Mesothelial cell of epicardium (in vitro differentiated cells): ENCODE measurements around the gene B4GAT1. TPM values are rescaled to one million over a fixed set of nuclear protein-coding genes. Genes with fewer than 3 reads are reported as not detected.
A peak's percentile ranks its signal among the peaks of the same experiment; 100 is the strongest.
"Not testable (repeated sequence)": the region's sequence is repeated elsewhere in the genome, so short reads cannot be mapped to it uniquely, and the experiment has no call there.

Experiments
- DNase-seq, 2 experiments: peaks; one replicate each; pipeline ENCODE4 v3.0.0; 2021; ENCODE audit warnings: low spot score in 2 of 2; ENCODE audit not compliant: unreplicated experiment in 2 of 2
- H3K27ac Mint-ChIP-seq: 2 replicates; pipeline ENCODE4 v1.8.0; 2021; ENCODE audit warnings: mixed read lengths
- H3K27me3 Mint-ChIP-seq: 2 replicates; pipeline ENCODE4 v1.8.0; 2021; ENCODE audit warnings: low read depth, mixed read lengths
- H3K36me3 Mint-ChIP-seq: 2 replicates; pipeline ENCODE4 v1.8.0; 2021; ENCODE audit warnings: mixed read lengths
- H3K4me1 Mint-ChIP-seq: 2 replicates; pipeline ENCODE4 v1.8.0; 2021; ENCODE audit warnings: mixed read lengths
- H3K4me3 Mint-ChIP-seq: 2 replicates; pipeline ENCODE4 v1.8.0; 2021; ENCODE audit warnings: mild to moderate bottlenecking, moderate library complexity, mixed read lengths
- H3K9me3 Mint-ChIP-seq: 2 replicates; pipeline ENCODE4 v1.8.0; 2021; ENCODE audit warnings: mixed read lengths
- total RNA-seq: library from RNA; stranded (reverse); gene quantifications from 3 replicates; pipeline ENCODE4 v1.2.1, GENCODE V29; 2021
- TF ChIP-seq, protein P1 (sequence below): fragments of 200-600 bp; sonication (generic); IDR thresholded peaks from one replicate; pipeline ENCODE4 v1.5.0; 2021; ENCODE audit warnings: antibody characterized with exemption; ENCODE audit not compliant: unreplicated experiment

Gene B4GAT1
- total RNA-seq, 1 donor from 2014 or later, result 30.2 TPM

DNA sequence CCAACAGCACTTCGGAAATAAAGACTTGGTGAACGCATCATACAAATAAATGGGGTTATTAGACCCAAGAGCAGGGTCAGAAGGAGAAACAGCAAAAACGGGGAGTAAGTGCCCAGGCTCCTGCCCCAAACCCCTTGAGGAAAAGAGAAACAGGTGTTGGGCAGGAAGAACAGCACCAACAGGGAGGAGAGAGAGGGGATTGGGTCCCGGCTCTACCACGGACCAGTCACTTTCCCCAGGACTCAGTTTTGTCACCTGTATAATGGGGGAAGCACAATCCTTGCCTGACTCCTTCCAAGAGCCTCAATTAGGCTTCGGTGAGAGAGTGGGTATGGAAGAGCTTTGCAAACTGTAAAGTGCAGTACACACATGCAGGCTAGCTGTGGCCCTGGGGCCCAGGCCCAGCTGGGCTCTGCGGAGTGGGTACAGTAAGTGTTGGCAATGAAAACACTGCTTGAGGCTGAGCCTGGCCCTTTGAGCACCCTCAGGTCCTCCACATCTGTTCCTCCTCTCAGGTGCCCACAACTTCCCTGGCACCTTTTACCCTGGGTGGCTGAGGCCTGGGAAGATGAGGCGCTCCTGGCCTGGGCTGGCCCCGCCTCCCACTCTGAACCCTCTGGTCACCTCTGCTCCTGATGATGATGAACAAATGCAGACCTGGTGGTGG is 15.2 kb upstream of the B4GAT1 start:
- TF ChIP-seq, protein P1, sequence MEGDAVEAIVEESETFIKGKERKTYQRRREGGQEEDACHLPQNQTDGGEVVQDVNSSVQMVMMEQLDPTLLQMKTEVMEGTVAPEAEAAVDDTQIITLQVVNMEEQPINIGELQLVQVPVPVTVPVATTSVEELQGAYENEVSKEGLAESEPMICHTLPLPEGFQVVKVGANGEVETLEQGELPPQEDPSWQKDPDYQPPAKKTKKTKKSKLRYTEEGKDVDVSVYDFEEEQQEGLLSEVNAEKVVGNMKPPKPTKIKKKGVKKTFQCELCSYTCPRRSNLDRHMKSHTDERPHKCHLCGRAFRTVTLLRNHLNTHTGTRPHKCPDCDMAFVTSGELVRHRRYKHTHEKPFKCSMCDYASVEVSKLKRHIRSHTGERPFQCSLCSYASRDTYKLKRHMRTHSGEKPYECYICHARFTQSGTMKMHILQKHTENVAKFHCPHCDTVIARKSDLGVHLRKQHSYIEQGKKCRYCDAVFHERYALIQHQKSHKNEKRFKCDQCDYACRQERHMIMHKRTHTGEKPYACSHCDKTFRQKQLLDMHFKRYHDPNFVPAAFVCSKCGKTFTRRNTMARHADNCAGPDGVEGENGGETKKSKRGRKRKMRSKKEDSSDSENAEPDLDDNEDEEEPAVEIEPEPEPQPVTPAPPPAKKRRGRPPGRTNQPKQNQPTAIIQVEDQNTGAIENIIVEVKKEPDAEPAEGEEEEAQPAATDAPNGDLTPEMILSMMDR, result no peak

DNA sequence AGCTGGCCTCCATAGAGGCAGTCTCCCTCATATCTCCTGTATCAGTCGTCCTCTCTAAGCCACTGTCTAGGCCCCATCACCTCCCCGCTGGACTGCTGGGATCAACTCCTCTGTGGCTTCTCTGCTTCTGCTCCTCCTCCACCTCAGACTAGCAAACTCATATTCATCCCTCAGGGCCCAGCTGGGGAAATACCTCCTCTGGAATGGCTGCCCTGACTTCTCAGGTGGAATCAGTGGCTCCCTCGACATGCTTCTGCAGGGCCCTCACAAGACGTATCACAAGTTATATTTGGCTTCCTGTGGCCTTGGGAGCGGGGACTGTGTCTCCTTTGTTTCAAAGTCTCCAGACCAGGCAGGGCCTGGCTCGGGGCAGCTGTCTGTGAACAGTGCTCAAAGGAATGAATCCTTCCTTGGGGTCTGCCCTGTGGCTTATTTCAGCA is 14.1 kb upstream of the B4GAT1 start:
- Mint-ChIP-seq H3K4me3 (no peak overlapping the region), H3K27me3 (no peaks in the 10 kb centered on the region), H3K36me3 (peaks cover 10% of the 10 kb centered on the region), H3K27ac (peak overlapping the region; percentile 78), H3K4me1 (no peaks in the 10 kb centered on the region), H3K9me3 (no peaks in the 10 kb centered on the region)
- no peak for DNase-seq
- TF ChIP-seq, protein P1, result no peak

More for the DNA sequence above, 15.2 kb upstream of the B4GAT1 start:
- Mint-ChIP-seq H3K27ac (no peak overlapping the region), H3K9me3 (no peaks in the 10 kb centered on the region), H3K36me3 (peaks cover 10% of the 10 kb centered on the region), H3K4me3 (no peak overlapping the region), H3K27me3 (no peaks in the 10 kb centered on the region), H3K4me1 (no peaks in the 10 kb centered on the region)
- DNase-seq, result no peak

DNA sequence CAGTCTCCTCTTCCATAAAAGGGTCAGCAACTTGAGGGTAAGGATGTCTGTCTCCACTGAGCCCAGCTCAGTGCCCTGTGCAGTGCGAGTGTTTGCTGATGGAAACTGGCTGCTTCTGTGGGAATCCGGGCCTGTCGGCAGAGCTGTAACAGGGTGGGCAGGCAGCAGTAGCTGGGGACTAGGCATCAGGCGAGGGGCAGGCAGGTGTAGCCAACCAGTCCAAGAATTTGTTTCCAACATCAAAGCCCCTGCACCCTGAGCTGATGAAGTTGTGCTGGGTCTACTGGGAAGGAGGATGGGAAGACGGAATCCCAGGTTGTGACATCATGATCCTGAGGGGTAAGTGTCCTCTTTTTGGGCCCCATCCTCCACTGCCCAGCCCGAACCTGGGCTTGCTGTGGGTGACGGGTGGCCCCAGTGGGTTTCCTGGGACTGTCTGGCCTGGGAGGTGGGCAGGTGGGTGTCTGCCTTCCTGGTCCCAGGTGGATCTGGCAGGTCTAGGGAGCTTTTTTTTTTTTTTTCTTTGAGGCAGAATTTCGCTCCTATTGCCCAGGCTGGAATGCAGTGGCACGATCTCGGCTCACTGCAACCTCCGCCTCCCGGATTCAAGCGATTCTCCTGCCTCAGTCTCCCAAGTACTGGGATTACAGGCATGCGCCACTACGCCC is 13.1 kb upstream of the B4GAT1 start:
- H3K27me3 Mint-ChIP-seq, result no peaks in the 10 kb centered on the region
- TF ChIP-seq, protein P1, result no peak
- no peak for DNase-seq
- no peak overlapping the region for H3K4me3 Mint-ChIP-seq
- no peaks in the 10 kb centered on the region for H3K4me1 Mint-ChIP-seq
- no peaks in the 10 kb centered on the region for H3K9me3 Mint-ChIP-seq
- peaks cover 15% of the 10 kb centered on the region for H3K36me3 Mint-ChIP-seq
- H3K27ac Mint-ChIP-seq, result no peak overlapping the region

DNA sequence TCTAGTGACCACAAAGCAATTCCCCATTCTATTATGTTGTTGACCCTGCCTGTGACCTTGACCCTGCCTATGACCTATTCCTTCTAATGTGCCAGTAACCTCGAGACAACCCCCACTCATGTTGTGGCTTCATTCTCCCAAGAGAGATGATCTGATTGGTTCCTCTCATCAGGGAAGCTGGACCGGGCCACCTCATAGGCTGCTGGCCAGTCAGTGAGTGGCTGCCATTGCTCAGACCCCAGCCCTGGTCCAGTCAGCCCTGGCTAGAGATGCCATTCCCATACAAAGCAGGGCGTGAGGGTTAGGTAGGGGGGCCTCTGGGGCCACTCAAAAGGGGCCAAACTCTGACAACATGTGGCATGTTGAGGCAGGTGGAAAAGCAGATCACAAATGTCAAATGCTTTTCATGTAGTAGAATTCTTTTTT is 12.2 kb upstream of the B4GAT1 start:
- H3K27ac Mint-ChIP-seq, result peak overlapping the region; percentile 13
- peaks cover 12% of the 10 kb centered on the region for H3K36me3 Mint-ChIP-seq

DNA sequence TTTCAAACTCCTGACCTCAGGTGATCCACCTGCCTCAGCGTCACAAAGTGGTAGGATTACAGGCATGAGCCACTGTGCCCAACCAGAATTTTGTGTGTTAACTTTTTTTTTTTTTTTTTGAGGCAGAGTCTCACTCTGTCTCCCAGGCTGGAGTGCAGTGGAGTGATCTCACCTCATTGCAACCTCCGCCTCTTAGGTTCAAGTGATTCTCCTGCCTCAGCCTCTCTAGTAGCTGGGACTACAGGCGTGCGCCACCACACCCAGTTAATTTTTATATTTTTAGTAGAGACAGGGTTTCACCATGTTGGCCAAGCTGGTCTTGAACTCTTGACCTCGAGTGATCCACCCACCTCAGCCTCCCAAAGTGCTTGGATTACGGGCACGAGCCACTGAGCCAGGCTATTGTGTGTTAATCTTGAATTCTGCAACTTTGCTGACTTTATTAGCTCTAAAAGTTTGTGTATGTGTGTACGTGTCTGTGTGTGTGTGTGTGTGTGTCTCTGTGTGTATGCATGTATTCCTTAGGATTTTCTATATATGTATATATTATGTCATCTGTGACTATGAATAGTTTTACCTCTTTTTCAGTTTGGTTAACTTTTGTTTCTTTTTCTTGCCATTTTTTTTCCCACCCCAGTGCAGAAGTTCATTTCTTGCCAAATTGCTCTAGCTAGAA is 3.3 kb upstream of the B4GAT1 start:
- H3K36me3 Mint-ChIP-seq, result peaks cover 12% of the 10 kb centered on the region

More for the DNA sequence above, 12.2 kb upstream of the B4GAT1 start:
- Mint-ChIP-seq H3K9me3 (no peaks in the 10 kb centered on the region), H3K4me3 (no peak overlapping the region), H3K4me1 (no peaks in the 10 kb centered on the region), H3K27me3 (no peaks in the 10 kb centered on the region)
- DNase-seq, result no peak
- TF ChIP-seq, protein P1, result no peak

DNA sequence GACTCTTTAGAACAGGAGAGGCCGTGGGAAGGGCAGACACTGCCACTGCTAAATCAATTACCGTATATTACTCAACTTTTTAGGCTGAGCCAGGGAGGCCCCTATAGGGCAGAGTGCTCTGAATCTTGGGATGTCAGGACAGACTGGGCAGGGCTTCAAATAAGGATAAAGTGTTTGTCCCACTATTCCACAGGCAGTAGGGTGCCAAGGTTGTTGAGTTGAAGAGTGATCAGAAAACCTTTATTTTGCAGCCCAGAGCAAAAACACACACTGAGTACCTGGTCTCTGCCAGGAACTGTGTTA is 1.6 kb upstream of the B4GAT1 start:
- H3K9me3 Mint-ChIP-seq, result no peaks in the 10 kb centered on the region
- TF ChIP-seq, protein P1, result no peak
- DNase-seq, result no peak
- H3K27ac Mint-ChIP-seq, result peak overlapping the region; percentile 53
- H3K27me3 Mint-ChIP-seq, result peaks cover 2% of the 10 kb centered on the region
- peaks cover 39% of the 10 kb centered on the region for H3K4me1 Mint-ChIP-seq
- H3K36me3 Mint-ChIP-seq, result peaks cover 6% of the 10 kb centered on the region
- peak overlapping the region; percentile 5 for H3K4me3 Mint-ChIP-seq

More for the DNA sequence above, 3.3 kb upstream of the B4GAT1 start:
- not testable (repeated sequence) for H3K27me3 Mint-ChIP-seq, H3K27ac Mint-ChIP-seq, H3K4me3 Mint-ChIP-seq, H3K9me3 Mint-ChIP-seq, DNase-seq
- peaks cover 25% of the 10 kb centered on the region for H3K4me1 Mint-ChIP-seq
